Regular cardiac myocyte (primary cell): ENCODE results near the gene SMURF2. TPM values are rescaled to one million over a fixed set of nuclear protein-coding genes. Genes with fewer than 3 reads are reported as not detected.

Experiments used
- total RNA-seq: library from RNA; depleted of rRNA; stranded (reverse); fragments of >200 nt; gene quantifications from 2 replicates; pipeline ENCODE4 v1.2.3, GENCODE V29; 2014

Gene SMURF2
- 168 and 343 TPM in 2 replicates for total RNA-seq

GRCh38 chr17:64661976-64662773, at the start of gene SMURF2:
TSS of gene SMURF2 (minus strand) at chr17:64662307. CDS start at chr17:64661880, 427 bp downstream.

GRCh38 chr17:64506576-64507412, 155.3 kb downstream of the SMURF2 start, which contains the start of gene CEP95:
TSS of gene CEP95 (plus strand) at chr17:64506977. CDS start at chr17:64507098, 121 bp downstream.

GRCh38 chr17:64506201-64506575, 155.9 kb downstream of the SMURF2 start, which contains the start of gene DDX5:
TSS of gene DDX5 (minus strand) at chr17:64506289. CDS start at chr17:64506119, 170 bp downstream.

GRCh38 chr17:64496786-64497564, 165.1 kb downstream of the SMURF2 start, which contains the start of gene POLG2:
TSS of gene POLG2 (minus strand) at chr17:64497054. CDS start at chr17:64496968, 86 bp downstream.

Other genes with a start within 250 kb of the SMURF2 start
- gene MILR1, start 213.2 kb downstream of the SMURF2 start, total RNA-seq: 6.5 and 7.0 TPM in 2 replicates
- 10.4 and 11.1 TPM in 2 replicates for gene POLG2, start 165.3 kb downstream of the SMURF2 start, total RNA-seq
- gene DDX5, start 156.0 kb downstream of the SMURF2 start, total RNA-seq: 268 and 384 TPM in 2 replicates
- 15.5 and 34.7 TPM in 2 replicates for gene CEP95, start 155.3 kb downstream of the SMURF2 start, total RNA-seq